Measurements from ENCODE around the gene MFRP.

- no peak for TF ChIP-seq CTCF (conservative IDR thresholded peaks at IDR 0.05; ENCODE audit: low read length)
- no peak for TF ChIP-seq EZH2phosphoT487 (IDR thresholded peaks at IDR 0.05; ENCODE audit: borderline replicate concordance)
Measured at GRCh38 chr11:119375337-119376196, 29.1 kb upstream of the MFRP start.
